ENCODE measurements around the gene RBM39.
"Not testable (repeated sequence)": the region's sequence is repeated elsewhere in the genome, so short reads cannot be mapped to it uniquely, and the experiment has no call there.

RBM39 gene

DNA sequence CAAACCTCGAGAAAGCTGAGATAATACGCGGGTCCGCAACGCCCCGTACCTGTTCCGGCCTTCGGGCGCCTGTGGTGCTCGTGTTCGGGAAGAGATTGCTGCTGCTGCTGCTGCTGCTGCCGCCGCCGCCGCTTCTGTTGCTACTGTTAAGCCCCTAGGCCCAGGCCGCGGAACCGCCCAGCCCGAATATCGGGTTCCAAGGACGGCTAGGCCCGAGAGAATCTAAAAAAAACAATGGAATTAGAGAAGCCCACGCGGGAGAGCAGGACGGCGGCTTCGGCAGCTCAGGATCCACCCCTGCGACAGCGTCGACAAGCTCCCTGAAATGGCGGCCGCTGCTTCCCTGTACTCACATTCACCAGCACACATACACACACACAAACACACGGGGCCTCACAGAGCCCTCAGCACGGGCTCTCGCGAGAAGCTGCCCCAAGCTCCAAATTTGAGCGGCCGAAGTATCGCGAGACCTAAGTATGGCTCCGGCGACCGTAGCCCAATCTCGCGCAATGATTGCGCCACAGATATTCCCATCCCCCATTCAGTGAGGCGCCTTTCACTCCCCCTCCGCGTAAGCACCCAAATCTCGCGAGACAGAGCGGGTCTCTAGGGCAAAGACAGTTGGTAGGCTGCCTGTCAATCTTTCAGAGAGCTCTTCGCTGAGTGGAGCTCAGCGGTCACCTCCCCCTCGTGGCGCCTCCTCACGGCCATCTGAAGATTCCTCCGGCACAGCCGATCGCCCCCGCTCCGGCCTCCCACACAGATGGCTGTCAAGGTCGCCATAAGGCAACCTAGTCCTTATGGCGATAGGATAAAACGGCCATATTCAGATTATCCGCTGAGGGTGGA is at the start of gene RBM39:
TSS of gene RBM39 (minus strand) at position 369 of the 849 bp plus-strand sequence. CDS start 1,386 bp downstream, outside the sequence.
- DNase-seq: peak; percentile 100

DNA sequence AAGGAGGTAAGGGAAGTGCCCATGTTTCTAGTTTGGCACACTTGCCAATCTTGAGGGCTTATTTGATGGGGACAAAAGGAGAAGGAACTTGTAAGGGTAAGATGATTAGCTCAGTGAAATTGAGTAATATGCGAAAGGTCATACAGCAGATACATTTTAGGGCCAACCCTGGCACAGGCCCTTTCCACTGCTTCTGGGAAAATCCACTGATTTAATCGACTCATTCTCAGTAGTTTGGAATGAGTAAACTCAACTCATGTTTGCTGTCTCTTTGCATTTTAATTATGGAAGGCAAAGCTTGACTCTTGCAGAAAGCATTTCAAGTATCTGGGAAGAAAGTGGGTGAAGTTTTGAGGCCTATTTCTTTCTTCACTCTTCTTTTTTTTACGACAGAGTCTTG is 49.8 kb upstream of the RBM39 start:
- no peak for DNase-seq

DNA sequence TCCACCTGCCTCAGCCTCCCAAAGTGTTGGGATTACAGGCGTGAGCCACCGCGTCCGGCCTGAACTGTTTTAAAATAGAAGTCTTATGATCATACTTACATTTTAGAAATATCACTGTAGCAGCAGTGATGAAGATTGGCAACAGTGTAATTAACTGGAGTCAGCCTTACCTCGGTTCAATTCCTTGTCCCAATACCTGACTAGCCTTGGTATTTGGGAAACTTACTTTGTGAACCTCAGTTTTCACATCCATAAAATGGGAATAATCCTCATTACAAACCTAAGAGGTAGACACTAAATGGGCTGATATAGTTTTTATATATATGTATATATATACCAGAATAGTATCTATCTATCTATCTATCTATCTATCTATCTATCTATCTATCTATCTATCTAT is 49.0 kb upstream of the RBM39 start:
- no peak for DNase-seq

DNA sequence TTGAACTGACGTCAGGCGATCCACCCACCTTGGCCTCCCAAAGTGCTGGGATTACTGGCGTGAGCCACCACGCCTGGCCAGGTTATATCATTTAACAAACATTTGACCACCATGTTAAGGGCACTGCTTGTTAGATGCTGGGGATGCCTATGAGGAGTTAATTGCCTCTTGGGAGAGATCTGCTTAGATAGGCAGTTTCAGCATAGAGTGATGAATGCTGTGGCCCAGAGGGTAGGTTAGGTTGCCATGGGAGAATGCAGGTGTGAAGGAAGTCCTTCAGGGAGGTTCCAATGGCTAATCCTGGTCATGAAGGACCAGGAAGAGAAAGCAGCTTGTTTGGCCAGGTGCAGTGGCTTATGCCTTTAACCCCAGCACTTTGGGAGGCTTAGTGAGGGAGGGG is 46.7 kb upstream of the RBM39 start:
- no peak for DNase-seq

DNA sequence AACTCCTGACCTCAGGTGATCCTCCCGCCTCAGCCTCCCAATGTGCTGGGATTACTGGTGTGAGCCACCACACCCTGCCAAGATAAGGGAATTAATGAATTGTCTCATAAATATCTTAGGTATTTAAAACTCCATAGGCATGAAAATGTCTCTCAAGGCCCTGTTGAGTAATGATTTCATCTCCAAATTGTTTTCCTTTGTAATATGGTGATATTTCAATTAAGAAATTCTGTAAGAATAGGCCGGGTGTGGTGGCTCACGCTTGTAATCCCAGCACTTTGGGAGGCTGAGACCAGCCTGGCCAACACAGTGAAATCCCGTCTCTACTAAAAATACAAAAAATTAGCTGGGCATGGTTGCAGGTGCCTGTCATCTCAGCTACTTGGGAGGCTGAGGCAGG is 43.5 kb upstream of the RBM39 start:
- DNase-seq: not testable (repeated sequence)

DNA sequence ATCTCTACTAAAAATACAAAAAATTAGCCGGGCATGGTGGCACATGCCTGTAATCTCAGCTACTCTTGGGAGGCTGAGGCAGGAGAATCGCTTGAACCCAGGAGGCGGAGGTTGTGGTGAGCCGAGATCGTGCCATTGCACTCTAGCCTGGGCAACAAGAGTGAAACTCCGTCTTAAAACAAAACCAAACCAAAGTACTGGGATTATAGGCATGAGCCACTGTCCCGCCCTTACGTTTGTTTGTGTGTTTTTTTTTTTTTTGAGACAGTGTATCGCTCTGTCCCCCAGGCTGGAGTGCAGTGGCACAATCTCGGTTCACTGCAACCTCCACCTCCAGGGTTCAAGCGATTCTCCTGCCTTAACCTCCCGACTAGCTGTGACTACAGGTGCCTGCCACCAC is 41.8 kb upstream of the RBM39 start:
- not testable (repeated sequence) for DNase-seq

DNA sequence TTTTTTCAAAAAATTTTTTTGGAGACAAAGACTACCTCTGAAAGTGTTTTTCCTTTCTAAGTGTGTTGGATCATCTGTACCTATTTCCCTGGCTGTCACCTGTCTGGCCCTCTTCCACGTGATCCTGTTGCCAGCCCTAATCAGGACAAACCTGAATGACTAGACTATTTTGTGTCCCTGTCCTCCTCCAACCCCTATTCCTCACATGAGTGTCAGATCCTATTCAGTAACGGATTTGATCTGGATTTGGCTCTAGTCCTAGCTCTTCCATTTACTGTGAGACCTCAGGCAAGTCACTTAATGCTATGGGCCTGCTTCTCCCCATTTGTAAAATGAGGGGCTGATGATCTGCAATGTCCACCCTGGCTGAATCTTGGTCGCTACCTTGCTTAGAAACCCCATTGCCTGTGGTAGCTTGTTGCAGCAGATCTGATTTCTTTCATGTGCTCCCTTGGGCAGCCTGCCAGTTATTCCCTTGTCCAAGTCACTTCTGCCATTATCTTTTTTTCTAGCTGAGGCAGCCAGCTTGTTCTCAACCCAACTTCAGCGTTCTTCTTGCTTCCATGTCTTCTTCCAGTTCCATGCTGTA is 34.5 kb upstream of the RBM39 start:
- peak; percentile 20 to 50 for DNase-seq

DNA sequence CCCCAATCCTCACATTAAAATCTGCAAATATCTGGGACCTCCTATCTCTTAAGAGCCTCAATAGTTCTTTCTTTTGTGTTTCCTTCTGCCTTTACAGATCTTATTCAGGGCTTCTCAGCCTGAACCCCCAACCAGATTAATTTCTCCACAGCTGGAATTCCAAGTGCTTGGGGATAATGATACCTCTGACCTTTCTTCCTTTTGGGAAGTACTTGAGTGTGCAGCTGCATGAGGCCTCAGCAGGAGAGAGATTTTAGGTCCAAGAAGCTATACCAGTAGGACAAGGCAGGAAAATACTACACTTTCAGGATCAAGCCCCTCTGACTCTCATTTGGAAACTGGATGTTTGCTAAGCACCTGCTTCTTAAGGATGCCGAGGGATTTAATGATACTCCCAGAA is 32.3 kb upstream of the RBM39 start:
- no peak for DNase-seq

DNA sequence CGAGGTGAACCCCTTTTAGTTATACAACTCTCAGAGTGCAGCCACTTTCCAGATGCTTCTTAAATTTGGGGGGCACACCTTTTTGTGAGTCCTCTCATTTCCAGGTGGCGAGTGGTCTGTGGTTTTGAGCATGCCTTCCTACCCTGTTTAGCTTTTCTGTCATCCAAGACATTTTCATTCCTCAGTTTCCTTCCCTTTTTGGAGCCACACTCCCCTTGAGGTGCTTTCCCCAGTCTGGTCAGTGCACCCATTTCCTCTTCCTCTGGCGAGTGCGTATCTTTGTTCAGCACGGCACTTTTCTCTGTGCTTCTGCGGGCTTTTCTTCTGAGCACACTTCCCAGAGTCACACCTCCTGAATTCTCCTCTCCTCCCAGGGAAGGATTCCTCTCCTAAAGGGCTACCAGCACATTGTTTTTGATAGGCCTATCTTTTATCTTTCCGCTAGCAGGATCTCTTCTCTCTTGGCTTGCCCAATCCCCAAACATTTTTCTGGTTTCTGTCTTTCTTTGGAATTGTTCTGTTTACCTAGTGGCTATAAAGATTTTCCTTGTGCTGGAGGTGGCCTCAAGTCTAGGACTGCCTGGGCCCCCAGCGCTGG is 31.2 kb upstream of the RBM39 start:
- no peak for DNase-seq

DNA sequence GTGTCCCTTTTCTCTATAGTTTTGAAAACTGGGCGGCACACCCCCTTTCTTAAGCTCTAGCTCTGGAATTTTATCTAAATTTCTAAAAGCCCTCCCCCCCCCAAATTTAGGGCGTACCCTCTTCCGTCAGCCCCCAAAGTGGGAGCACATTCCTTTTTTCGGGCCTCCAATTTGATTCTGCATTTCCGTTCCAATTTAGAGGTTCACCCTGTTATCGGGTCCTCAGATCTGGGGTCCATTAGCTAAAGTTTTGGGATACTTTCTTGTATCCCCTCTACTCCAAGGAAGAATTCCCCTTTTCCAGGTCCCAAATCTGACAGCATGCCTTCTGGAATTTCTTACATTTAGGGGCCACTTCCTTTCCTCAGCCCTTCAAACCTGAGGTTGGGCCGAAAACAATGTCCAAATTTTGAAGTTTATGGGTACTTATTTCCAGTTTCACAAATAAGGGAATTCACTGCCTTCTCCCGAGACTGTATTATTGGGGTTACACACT is 30.6 kb upstream of the RBM39 start:
- DNase-seq: no peak

DNA sequence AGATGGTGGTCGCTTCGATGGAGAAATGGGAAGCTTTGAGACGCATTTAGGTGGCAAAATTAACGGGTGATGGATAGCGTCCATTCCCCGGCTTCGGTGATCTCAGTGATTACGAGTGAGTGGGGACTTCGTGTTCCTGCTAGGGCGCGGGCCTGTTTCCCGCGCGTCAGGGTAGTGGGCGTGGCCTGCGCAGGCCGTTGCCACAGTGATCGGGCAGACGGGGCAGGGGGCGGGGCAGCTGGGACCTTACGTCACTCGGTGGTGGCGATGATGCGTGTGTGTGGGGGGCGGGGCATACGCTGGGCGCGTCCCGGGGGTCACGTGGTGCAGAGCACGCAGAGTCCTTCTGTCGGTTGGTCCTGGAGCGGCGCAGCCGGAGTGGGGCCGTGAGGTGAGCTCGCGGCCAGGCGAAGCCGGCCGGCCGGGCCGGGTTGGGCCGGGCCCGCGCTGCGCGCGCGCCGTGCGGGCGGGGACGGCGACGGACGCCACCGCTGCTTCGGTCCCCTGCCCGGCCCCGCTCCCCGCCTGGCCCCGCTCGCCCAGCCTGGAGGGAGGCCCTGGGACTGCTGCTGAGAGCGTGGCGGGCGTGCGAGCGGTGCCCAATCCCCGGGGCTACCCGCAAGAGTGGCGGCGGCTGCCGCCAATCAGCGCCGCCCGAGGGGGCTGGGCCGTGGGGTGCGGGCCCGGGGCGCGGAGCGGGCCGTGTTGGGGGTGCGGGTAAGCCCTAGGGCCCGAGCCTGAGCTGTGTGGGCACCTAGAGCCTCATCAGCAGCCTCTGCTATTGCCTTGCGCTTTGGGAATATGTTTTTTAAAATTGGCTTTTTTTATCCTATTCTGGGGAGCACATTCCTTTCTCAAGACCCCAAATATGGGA is 29.9 kb upstream of the RBM39 start, which contains the start of gene PHF20:
TSS of gene PHF20 (plus strand) at position 327 of the 874 bp plus-strand sequence. CDS start 29,508 bp downstream, outside the sequence.
- peak; percentile 92 to 97 for DNase-seq

DNA sequence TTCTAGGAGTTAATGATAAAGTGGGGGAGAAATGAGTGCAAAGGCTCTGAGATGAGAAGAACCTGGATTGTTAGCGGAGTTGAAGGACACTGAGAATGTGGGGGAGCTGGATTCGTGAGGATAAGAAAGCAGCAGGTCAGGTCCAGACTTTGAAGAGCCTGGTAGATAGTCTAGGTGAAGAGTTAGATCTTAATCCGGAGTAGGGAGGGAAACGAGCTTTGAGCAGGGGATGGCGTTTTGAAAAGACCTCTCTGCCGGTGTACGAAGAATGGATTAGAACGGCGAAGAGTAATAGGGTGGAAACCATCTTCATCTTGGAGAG is 29.3 kb upstream of the RBM39 start:
- no peak for DNase-seq

DNA sequence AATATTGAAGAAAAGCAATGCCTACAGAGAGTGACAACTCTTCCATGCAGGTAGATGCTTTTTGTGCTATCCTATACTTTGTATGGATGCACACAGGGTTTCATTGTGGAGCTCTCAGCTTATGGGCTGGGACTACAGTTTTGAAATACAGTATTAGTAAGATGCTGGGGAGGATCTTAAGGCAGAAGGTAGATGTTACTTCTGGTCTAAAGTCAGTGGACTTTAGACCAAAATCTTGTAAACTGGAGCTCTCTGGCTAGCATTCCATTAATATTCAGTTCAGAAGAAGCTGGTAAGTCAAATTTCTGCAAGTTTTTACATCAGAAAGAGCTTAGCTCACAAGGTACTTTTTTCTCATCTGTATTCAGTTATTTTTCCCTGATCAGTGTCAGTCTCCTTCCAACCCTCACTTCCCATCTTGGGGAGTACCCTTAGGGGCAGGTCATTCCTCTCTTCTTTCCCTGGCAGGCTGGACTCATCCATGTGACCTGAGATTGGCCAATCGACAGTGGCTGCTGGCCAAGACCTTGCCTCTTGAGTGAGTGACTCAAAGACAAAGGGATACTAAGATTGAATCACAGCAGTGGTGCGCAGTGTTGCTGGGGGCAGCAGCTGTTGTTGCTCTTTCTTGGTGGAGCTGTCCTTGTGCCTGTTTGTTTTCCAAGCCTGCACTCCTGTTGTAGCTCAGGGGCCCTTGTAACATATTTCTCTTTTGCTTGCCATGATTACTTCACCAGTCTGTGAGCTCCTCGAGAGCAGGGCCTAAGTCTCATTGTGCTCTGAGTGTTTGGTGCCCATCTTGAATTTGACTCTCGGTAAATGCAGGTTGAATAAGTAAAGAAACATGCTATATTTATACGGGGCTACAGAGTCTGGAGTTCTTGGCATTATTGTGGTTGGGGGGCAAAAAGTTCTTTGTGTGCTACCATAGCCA is 26.9 kb upstream of the RBM39 start:
- DNase-seq: peak in 1 of 2 experiments; percentile 11

DNA sequence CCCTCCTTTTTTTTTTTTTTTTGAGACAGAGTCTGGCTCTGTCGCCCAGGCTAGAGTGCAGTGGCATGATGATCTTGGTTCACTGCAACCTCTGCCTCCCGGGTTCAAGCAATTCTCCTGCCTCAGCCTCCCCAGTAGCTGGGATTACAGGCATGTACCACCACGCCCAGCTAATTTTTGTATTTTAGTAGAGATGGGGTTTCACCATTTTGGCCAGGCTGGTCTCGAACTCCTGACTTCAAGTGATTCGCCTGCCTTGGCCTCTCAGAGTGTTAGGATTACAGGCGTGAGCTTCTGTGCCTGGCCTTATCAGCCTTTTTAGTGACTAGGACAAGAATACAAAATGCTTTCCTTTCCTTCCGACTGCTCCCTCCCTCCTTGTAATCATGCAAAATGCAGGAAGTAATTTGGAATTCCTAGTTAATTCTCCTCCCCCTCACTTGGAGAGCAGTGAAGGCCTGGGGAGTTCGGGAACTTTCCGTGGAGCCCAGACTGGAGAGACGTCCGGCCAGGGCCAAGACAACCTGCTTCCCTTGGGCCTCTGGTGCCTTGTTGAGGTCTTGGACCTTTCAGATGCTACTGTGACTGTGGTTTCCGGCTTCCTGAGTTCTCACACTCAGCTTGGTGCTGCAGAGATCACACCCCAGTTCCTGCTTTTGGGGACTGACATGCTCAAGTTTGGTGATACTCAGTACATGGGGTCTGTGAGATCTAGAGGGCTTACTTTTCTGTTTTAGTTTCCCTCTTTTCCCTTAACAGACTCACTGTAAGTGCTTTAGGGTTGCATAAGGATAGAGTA is 25.8 kb upstream of the RBM39 start:
- no peak for DNase-seq

DNA sequence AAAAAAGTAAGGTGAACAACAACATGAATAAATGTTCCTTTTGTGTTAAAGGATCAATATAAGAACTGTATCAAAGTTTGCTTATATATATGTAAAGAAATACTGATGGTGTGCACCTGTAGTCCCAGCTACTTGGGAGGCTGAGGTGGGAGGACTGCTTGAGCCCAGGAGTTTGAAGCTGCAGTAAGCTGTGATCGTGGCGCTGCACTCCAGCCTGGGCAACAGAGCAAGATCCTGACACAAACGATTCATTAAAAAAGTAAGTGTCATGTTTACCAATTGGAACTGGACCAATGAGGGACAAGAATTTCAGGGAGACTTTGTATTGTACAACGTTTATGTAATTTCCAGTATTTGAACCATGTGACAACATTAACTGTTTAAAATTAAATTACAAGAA is 24.8 kb upstream of the RBM39 start:
- no peak for DNase-seq

DNA sequence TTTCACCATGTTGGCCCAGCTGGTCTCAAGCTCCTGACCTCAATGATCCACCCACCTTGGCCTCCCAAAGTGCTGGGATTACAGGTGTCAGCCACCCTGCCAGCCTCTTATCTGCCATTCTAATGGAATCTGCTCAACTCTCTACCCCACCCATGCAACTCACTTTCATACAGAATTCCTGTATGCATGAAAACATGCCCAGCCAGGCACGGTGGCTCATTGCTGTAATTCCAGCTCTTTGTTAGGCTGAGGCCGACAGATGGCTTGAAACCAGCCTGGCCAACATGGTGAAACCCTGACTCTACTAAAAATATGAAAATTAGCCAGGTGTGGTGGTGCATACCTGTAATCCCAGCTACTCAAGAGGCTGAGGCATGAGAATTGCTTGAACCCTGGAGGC is 22.9 kb upstream of the RBM39 start:
- DNase-seq: not testable (repeated sequence)

DNA sequence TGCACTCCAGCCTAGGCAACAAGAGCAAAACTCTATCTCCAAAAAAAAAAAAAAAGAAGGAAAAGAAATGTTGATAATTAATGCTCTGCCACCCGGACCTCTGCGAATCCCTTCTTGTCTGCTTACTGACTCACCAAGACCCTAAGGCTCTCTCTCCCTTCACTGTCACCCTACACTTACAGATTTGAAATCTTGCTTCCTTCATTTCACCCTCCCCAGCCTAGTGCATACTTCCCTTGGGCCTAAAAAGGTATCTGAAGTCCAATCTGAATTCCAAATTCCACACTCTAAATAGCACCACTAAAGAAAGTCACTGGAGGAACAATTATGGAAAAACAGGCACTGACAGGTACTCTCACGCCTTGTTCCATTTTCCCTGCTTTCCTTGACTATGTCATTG is 20.4 kb upstream of the RBM39 start:
- DNase-seq: no peak

DNA sequence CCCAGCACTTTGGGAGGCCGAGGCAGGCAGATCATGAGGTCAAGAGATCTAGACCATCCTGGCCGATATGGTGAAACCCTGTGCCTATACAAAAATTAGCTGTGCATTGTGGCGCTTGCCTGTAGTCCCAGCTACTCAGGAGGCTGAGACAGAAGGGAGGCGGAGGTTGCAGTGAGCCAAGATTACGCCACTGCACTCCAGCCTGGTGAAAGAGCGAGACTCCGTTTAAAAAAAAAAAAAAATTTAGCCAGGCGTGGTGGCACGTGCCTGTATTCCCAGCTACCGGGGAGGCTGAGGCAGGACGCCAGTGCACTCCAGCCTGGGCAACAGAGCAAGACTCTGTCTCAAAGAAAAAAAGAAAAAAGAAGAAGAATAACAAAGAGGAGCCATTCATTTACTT is 19.5 kb upstream of the RBM39 start:
- not testable (repeated sequence) for DNase-seq

DNA sequence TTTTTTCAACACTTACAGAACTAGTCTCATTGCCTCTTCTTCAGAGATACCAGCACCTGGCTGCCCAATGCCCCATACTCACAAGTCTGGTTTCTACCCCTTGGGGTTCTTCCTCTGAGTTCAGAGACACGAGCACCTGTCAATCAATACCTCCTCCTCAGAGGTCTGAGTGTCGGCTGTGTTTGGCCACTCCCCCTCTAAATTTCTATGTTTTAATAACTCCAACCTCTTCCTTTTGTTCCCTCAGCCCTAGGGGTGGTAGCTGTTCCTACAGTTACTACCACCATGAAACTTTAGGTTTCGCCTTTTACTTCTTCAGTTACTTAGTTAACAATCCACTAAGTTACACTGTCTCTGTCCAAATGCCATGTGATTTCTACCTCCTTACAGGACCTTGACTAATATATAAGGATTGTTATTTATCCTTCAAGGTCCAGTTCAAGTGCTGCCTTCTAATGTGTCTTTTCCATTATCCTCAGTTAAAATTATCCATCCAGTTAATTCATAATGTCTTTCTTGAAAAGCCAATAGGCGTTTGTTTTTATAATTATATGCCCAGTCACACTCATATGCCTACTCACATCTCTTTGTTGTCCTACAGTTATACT is 15.1 kb upstream of the RBM39 start:
- no peak for DNase-seq

DNA sequence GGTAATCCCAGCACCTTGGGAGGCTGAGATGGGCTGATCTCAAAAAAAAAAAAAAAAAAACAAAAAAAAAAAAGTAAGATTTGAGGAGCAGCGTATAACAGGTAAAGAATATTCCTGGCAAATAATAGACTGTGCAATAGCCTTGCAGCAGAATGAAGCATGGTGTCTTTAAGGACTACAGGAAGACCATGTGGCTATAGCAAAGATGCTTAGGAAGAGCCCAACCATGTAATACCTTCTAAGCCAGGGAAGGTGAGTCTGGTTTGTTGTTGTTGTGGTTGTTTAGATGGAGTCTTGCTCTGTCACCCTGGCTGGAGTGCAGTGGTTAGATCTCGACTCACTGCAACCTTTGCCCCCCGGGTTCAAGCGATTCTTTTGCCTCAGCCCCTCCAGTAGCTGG is 14.3 kb upstream of the RBM39 start:
- DNase-seq: no peak

Measured in NCI-H2081 (cell line).